H1 (cell line): ENCODE data around the gene CCDC51. TPM values are rescaled to one million over a fixed set of nuclear protein-coding genes. Genes with fewer than 3 reads are reported as not detected.

Experiments used
- CTCF ChIA-PET: fragments of 300-600 bp; sonication (Branson Sonifier 250); formaldehyde crosslinking; loops from one replicate; lab custom pipeline; 2021; ENCODE audit not compliant: partially characterized antibody; lab: Charles Lee
- POLR2A ChIA-PET: fragments of 300-600 bp; sonication (Branson Sonifier 250); formaldehyde crosslinking; loops from one replicate; lab custom pipeline; 2021; ENCODE audit warnings: inconsistent platforms; ENCODE audit not compliant: partially characterized antibody; lab: Charles Lee
- DNase-seq, 2 experiments: peaks; one replicate each; pipeline versions ENCODE4 v3.0.0 to v3.0.0-alpha.2; 2010 to 2022; ENCODE audit warnings: low spot score in 2 of 2, low read depth in 1 of 2, mixed read lengths in 1 of 2
- FAIRE-seq: peaks from 2 replicates; lab custom pipeline; 2011; peaks lifted over from hg19 to GRCh38; lab: Jason Lieb, UNC
- H2AFZ ChIP-seq: 2 replicates; pipeline ENCODE4 v1.8.1; 2012; ENCODE audit warnings: low read length, inconsistent platforms
- H2AK5ac ChIP-seq: 2 replicates; pipeline ENCODE4 v1.6.1; 2013; ENCODE audit warnings: low read depth, low read length
- H2BK120ac ChIP-seq: replicated peaks from 2 replicates; pipeline ENCODE3; 2013; ENCODE audit warnings: low read depth, low read length, inconsistent platforms
- H2BK12ac ChIP-seq: 2 replicates; pipeline ENCODE4 v1.6.1; 2013; ENCODE audit warnings: low read depth, low read length
- H2BK15ac ChIP-seq: 2 replicates; pipeline ENCODE4 v1.6.1; 2013; ENCODE audit warnings: low read length
- H2BK20ac ChIP-seq: 2 replicates; pipeline ENCODE4 v1.6.1; 2013; ENCODE audit warnings: low read length
- H2BK5ac ChIP-seq: 2 replicates; pipeline ENCODE4 v1.6.1; 2013; ENCODE audit warnings: low read depth, low read length
- H3K14ac ChIP-seq: 2 replicates; pipeline ENCODE4 v1.6.1; 2013; ENCODE audit warnings: inconsistent platforms; ENCODE audit not compliant: insufficient read length
- H3K18ac ChIP-seq: 2 replicates; pipeline ENCODE4 v1.6.1; 2013; ENCODE audit warnings: low read length; ENCODE audit errors: extremely low read depth
- H3K23ac ChIP-seq: 2 replicates; pipeline ENCODE4 v1.6.1; 2013; ENCODE audit warnings: inconsistent platforms; ENCODE audit not compliant: insufficient read length
- H3K23me2 ChIP-seq: 2 replicates; pipeline ENCODE4 v1.6.1; 2013; ENCODE audit warnings: low read depth, low read length
- H3K27ac ChIP-seq: 2 replicates; pipeline ENCODE4 v1.6.1; 2011; ENCODE audit warnings: low read depth, low read length, inconsistent platforms
- H3K27me3 ChIP-seq, 4 experiments: replicated peaks in 1 of 4; 1 replicate in 1 of 4; 2 replicates in 3 of 4; pipeline versions ENCODE4 v1.6.1 to v1.8.1; 2011 to 2013; ENCODE audit warnings: low read length in 3 of 4, mild to moderate bottlenecking in 3 of 4, inconsistent platforms in 2 of 4, mixed read lengths in 2 of 4, moderate library complexity in 1 of 4; ENCODE audit not compliant: control insufficient read depth in 3 of 4, insufficient read depth in 3 of 4; ENCODE audit errors: extremely low read depth in 1 of 4
- H3K36me3 ChIP-seq, 4 experiments: 2 replicates each; pipeline versions ENCODE4 v1.6.1 to v1.8.1; 2011 to 2013; ENCODE audit warnings: mild to moderate bottlenecking in 4 of 4, low read length in 3 of 4, moderate library complexity in 2 of 4, control low read depth in 1 of 4, inconsistent platforms in 1 of 4; ENCODE audit not compliant: insufficient read depth in 4 of 4, control insufficient read depth in 2 of 4
- H3K4ac ChIP-seq: replicated peaks from 2 replicates; pipeline ENCODE3; 2013; ENCODE audit warnings: low read length, low read depth, mixed read lengths, inconsistent platforms; ENCODE audit not compliant: insufficient read length
- H3K4me1 ChIP-seq, 4 experiments: replicated peaks in 1 of 4; 1 replicate in 1 of 4; 2 replicates in 3 of 4; pipeline versions ENCODE4 v1.6.1 to v1.8.1; 2011 to 2013; ENCODE audit warnings: low read length in 3 of 4, inconsistent platforms in 2 of 4, mixed read lengths in 1 of 4; ENCODE audit not compliant: insufficient read depth in 4 of 4, control insufficient read depth in 3 of 4
- H3K4me2 ChIP-seq, 2 experiments: 2 replicates each; pipeline versions ENCODE4 v1.6.1 to v1.8.1; 2011 to 2013; ENCODE audit warnings: low read depth in 2 of 2, low read length in 2 of 2, control low read depth in 1 of 2, inconsistent platforms in 1 of 2, mild to moderate bottlenecking in 1 of 2; ENCODE audit not compliant: insufficient read depth in 1 of 2
- H3K4me3 ChIP-seq, 4 experiments: fragments of 200-600, 300-600 bp in 1 of 4; sonication (generic), shearing (Covaris generic), sonication (Bioruptor Twin) in 1 of 4; 2 replicates each; pipeline versions ENCODE4 v1.5.1 to v1.8.1; 2011 to 2016; ENCODE audit warnings: low read length in 4 of 4, low read depth in 3 of 4, control low read depth in 2 of 4, inconsistent platforms in 2 of 4, mild to moderate bottlenecking in 2 of 4, mixed read lengths in 1 of 4, moderate library complexity in 1 of 4; ENCODE audit not compliant: insufficient read depth in 2 of 4; ENCODE audit errors: extremely low read depth in 1 of 4
- H3K56ac ChIP-seq: replicated peaks from 2 replicates; pipeline ENCODE3; 2013; ENCODE audit warnings: low read depth, mild to moderate bottlenecking, mixed read lengths, low read length, inconsistent platforms; ENCODE audit not compliant: insufficient read length
- H3K79me1 ChIP-seq: 2 replicates; pipeline ENCODE4 v1.6.1; 2013; ENCODE audit warnings: low read depth, low read length, control low read depth
- H3K79me2 ChIP-seq, 2 experiments: 2 replicates each; pipeline versions ENCODE4 v1.6.1 to v1.8.1; 2012 to 2013; ENCODE audit warnings: low read length in 2 of 2, mild to moderate bottlenecking in 2 of 2, inconsistent platforms in 1 of 2; ENCODE audit not compliant: insufficient read depth in 2 of 2, control insufficient read depth in 1 of 2
- H3K9ac ChIP-seq, 4 experiments: replicated peaks in 1 of 4; 1 replicate in 1 of 4; 2 replicates in 3 of 4; pipeline versions ENCODE4 v1.6.1 to v1.8.1; 2011 to 2013; ENCODE audit warnings: low read depth in 3 of 4, low read length in 3 of 4, control low read depth in 2 of 4, mild to moderate bottlenecking in 2 of 4, moderate library complexity in 2 of 4, inconsistent platforms in 1 of 4; ENCODE audit errors: extremely low read depth in 1 of 4
- H3K9me3 ChIP-seq, 2 experiments: 2 replicates each; pipeline versions ENCODE4 v1.6.1 to v1.8.1; 2012 to 2013; ENCODE audit warnings: mild to moderate bottlenecking in 2 of 2, moderate library complexity in 2 of 2, control low read depth in 1 of 2, inconsistent platforms in 1 of 2, low read depth in 1 of 2, low read length in 1 of 2, mixed read lengths in 1 of 2; ENCODE audit not compliant: insufficient read depth in 2 of 2
- H4K20me1 ChIP-seq, 2 experiments: replicated peaks in 1 of 2; 2 replicates each; pipeline versions ENCODE3 to v1.8.1; 2011 to 2013; ENCODE audit warnings: inconsistent platforms in 2 of 2, low read length in 2 of 2, mild to moderate bottlenecking in 1 of 2; ENCODE audit not compliant: insufficient read depth in 2 of 2, control insufficient read depth in 1 of 2
- H4K5ac ChIP-seq: 2 replicates; pipeline ENCODE4 v1.6.1; 2013; ENCODE audit warnings: low read length, low read depth, mixed read lengths, inconsistent platforms; ENCODE audit not compliant: insufficient read length
- H4K8ac ChIP-seq: 2 replicates; pipeline ENCODE4 v1.8.0; 2013; ENCODE audit warnings: mild to moderate bottlenecking, moderate library complexity, low read length, inconsistent platforms; ENCODE audit not compliant: insufficient read depth; ENCODE audit errors: extremely low read depth
- H4K91ac ChIP-seq: replicated peaks from 2 replicates; pipeline ENCODE3; 2013; ENCODE audit warnings: low read length, mixed read lengths, inconsistent platforms; ENCODE audit not compliant: insufficient read length
- BCL11A ChIP-seq, 2 experiments: IDR thresholded peaks; one replicate each; pipeline ENCODE4 v1.6.1; 2011; ENCODE audit warnings: low read depth in 2 of 2, low read length in 2 of 2, mild to moderate bottlenecking in 2 of 2
- CHD1 ChIP-seq: IDR thresholded peaks from 2 replicates; pipeline ENCODE4 v1.6.1; 2012; ENCODE audit warnings: low read depth, low read length, improper control_type of control experiment
- HDAC6 ChIP-seq: IDR thresholded peaks from one replicate; pipeline ENCODE4 v1.7.1; 2012; ENCODE audit warnings: low read depth, mild to moderate bottlenecking, inconsistent platforms, low read length, moderate library complexity
- KDM4A ChIP-seq: IDR thresholded peaks from one replicate; pipeline ENCODE4 v1.7.1; 2012; ENCODE audit warnings: low read depth, mild to moderate bottlenecking, moderate library complexity, low read length, inconsistent platforms; ENCODE audit not compliant: severe bottlenecking
- SRF ChIP-seq: IDR thresholded peaks from 2 replicates; pipeline ENCODE4 v1.6.1; 2011; ENCODE audit warnings: mild to moderate bottlenecking, low read depth, low read length, moderate library complexity
- TCF12 ChIP-seq: IDR thresholded peaks from 2 replicates; pipeline ENCODE4 v1.6.1; 2011; ENCODE audit warnings: low read depth, mild to moderate bottlenecking, low read length
- WGBS, 2 experiments: shearing (Covaris generic) in 1 of 2; methylation state at CpG; one replicate each; pipeline versions ENCODE4 v1.1.6 to v1.1.7; 2013 to 2015; ENCODE audit warnings: low lambda C conversion rate in 2 of 2, mixed read lengths in 2 of 2, inconsistent platforms in 1 of 2, low coverage in 1 of 2, missing lambda C conversion rate in 1 of 2; ENCODE audit not compliant: insufficient replicate concordance in 2 of 2, insufficient coverage in 1 of 2, insufficient read length in 1 of 2; ENCODE audit errors: extremely low coverage in 1 of 2, missing lambda C conversion rate in 1 of 2; 5-methylcytosine and 5-hydroxymethylcytosine counted together
- polyA plus RNA-seq, 7 experiments: library from polyadenylated mRNA; depleted of rRNA in 3 of 7; stranded (reverse) in 5 of 7; unstranded in 2 of 7; fragments of >200 nt in 5 of 7; fragments of 200-250 nt in 2 of 7; gene quantifications; 1 replicate in 5 of 7; 2 replicates in 1 of 7; 4 replicates in 1 of 7; pipeline versions ENCODE4 v1.2.1 to v1.2.3, GENCODE V29; 2011 to 2013; ENCODE audit warnings: missing spikeins in 2 of 7, mixed read lengths in 2 of 7
- total RNA-seq: library from RNA; stranded (reverse); fragmentation: NEBNext Ultra II Directional; extraction: Animal tissue kit (Norgen Biotek cat#: 25700); gene quantifications from 2 replicates; pipeline ENCODE4 v1.2.1, GENCODE V29; 2021
- TF ChIP-seq, protein P1 (sequence below), 3 experiments: IDR thresholded peaks; 1 replicate in 2 of 3; 2 replicates in 1 of 3; pipeline versions ENCODE4 v1.5.1 to v1.6.1; 2011; ENCODE audit warnings: low read length in 3 of 3, mild to moderate bottlenecking in 3 of 3, inconsistent platforms in 2 of 3, low read depth in 1 of 3, moderate library complexity in 1 of 3; ENCODE audit not compliant: insufficient read depth in 1 of 3; ENCODE audit errors: control extremely low read depth in 1 of 3

Gene CCDC51
- total and polyA plus RNA-seq, 2 of the 8 experiments (the other 6 are each of a cell fraction or from before 2014, with no cell fraction given): 21.3 to 21.4 TPM

DNA sequence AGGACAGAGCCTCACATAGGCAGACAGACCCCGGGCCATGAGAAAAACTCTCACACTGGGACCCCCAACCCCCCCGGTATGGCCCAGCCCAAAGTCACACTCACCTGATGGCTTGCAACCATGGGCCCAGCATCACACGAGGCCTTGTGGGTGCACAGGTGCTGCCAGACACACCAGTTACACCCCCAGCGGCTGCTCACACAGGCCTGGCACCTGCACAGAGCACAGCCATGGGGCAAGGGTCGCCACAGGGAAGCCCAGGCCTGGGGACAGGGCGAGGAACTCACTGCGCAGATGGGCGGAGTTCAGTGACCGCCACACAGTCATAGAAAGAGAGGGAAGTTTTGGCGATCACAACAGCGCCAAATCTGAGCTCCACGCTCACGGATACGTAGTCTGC lies 19.4 kb downstream of the CCDC51 start:
- H2BK120ac ChIP-seq: no peak overlapping the region
- H4K8ac ChIP-seq: no peak overlapping the region
- no peaks in the 10 kb centered on the region for H3K9me3 ChIP-seq
- peaks cover 4 to 37% of the 10 kb centered on the region in 2 experiments for H3K79me2 ChIP-seq
- ChIA-PET CTCF (interaction anchor here (1.3 to 6.9 kb wide), 4 partner anchors 12 to 18 kb away, joined by 3 to 95 read pairs (median 30); no protein-coding TSS in a partner anchor), POLR2A (interaction anchor here (0.6 to 31.5 kb wide), 7 partner anchors 7 to 153 kb away, joined by 3 to 650 read pairs (median 3); partner anchors contain the start of gene PLXNB1)
- no peak overlapping the region for H2BK15ac ChIP-seq
- no peak overlapping the region for H2AK5ac ChIP-seq
- H3K23me2 ChIP-seq: no peaks in the 10 kb centered on the region
- H3K36me3 ChIP-seq: peaks cover 34 to 52% (median 39%) of the 10 kb centered on the region in 4 experiments; a peak in 7 of 8 replicates
- H3K23ac ChIP-seq: no peak overlapping the region
- no peak overlapping the region for H3K4me3 ChIP-seq
- no peak overlapping the region for H4K5ac ChIP-seq
- H3K27ac ChIP-seq: no peak overlapping the region
- no peak overlapping the region for H2AFZ ChIP-seq
- peaks cover 28 to 47% of the 10 kb centered on the region in 2 experiments for H4K20me1 ChIP-seq
- TF ChIP-seq TCF12 (no peak), SRF (no peak), KDM4A (no peak), BCL11A (IDR thresholded peaks at IDR 0.05; ENCODE audit: low read depth in 2 of 2, low read length in 2 of 2) (no peak), HDAC6 (no peak), CHD1 (no peak)
- TF ChIP-seq, protein P1, sequence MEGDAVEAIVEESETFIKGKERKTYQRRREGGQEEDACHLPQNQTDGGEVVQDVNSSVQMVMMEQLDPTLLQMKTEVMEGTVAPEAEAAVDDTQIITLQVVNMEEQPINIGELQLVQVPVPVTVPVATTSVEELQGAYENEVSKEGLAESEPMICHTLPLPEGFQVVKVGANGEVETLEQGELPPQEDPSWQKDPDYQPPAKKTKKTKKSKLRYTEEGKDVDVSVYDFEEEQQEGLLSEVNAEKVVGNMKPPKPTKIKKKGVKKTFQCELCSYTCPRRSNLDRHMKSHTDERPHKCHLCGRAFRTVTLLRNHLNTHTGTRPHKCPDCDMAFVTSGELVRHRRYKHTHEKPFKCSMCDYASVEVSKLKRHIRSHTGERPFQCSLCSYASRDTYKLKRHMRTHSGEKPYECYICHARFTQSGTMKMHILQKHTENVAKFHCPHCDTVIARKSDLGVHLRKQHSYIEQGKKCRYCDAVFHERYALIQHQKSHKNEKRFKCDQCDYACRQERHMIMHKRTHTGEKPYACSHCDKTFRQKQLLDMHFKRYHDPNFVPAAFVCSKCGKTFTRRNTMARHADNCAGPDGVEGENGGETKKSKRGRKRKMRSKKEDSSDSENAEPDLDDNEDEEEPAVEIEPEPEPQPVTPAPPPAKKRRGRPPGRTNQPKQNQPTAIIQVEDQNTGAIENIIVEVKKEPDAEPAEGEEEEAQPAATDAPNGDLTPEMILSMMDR (IDR thresholded peaks at IDR 0.05; ENCODE audit: control extremely low read depth in 1 of 3, insufficient read depth in 1 of 3, low read depth in 1 of 3, low read length in 3 of 3): no peak
- no peak for FAIRE-seq
- WGBS, 2 experiments: 89% methylated on average over 12 of the region's 14 CpGs; no CpG with 5 or more reads in 1 of the 2 experiments
- H3K4me1 ChIP-seq: peaks cover 0 to 13% (median 2%) of the 10 kb centered on the region in 4 experiments; a peak in 4 of 7 replicates
- H3K56ac ChIP-seq: no peak overlapping the region
- no peak overlapping the region for H3K14ac ChIP-seq
- no peak overlapping the region for H3K4me2 ChIP-seq
- no peak for DNase-seq
- H3K4ac ChIP-seq: no peak overlapping the region
- H2BK5ac ChIP-seq: no peak overlapping the region
- H2BK12ac ChIP-seq: no peak overlapping the region
- H3K9ac ChIP-seq: no peak overlapping the region
- no peaks in the 10 kb centered on the region for H3K27me3 ChIP-seq
- H2BK20ac ChIP-seq: no peak overlapping the region
- H3K18ac ChIP-seq: no peak overlapping the region
- H3K79me1 ChIP-seq: peaks cover 22% of the 10 kb centered on the region
- H4K91ac ChIP-seq: no peak overlapping the region
